ENCODE measurements around the gene RBMS3.

DNA sequence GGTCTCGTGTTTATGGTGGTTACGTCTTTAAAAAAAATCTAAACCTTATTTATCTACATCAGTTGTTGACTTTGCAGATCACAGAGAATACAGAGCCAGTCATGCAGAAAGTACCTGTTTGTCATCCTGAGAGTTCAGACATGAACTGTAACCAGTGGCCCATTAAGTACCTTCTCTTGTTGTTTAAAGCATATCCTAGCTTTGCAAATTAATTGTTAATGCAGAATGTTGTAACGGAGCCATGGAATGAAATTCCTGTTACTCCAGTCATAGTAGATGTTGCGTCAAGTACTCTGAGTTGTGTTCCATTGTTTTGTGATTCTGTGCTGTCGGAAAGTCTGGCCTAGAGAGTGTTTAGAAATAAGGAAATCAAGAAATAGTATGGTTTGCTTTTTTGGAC, 205.2 kb downstream of the RBMS3 start:
- TF ChIP-seq CTCF (IDR thresholded peaks at IDR 0.05), result no peak
- TF ChIP-seq EZH2 (IDR thresholded peaks at IDR 0.05), result no peak
